GM12873 (cell line): ENCODE results near the gene ZNF485.

ENCODE experiments used
- TF ChIP-seq, protein P1 (sequence below): IDR thresholded peaks from 2 replicates; pipeline ENCODE4 v1.5.1; 2012; ENCODE audit warnings: low read depth, mild to moderate bottlenecking, moderate library complexity, low read length, control low read depth; ENCODE audit not compliant: insufficient read depth; ENCODE audit errors: missing control alignments

The ZNF485 gene

GRCh38 chr10:43616697-43617370 is 10.6 kb downstream of the ZNF485 start:
- TF ChIP-seq, protein P1, sequence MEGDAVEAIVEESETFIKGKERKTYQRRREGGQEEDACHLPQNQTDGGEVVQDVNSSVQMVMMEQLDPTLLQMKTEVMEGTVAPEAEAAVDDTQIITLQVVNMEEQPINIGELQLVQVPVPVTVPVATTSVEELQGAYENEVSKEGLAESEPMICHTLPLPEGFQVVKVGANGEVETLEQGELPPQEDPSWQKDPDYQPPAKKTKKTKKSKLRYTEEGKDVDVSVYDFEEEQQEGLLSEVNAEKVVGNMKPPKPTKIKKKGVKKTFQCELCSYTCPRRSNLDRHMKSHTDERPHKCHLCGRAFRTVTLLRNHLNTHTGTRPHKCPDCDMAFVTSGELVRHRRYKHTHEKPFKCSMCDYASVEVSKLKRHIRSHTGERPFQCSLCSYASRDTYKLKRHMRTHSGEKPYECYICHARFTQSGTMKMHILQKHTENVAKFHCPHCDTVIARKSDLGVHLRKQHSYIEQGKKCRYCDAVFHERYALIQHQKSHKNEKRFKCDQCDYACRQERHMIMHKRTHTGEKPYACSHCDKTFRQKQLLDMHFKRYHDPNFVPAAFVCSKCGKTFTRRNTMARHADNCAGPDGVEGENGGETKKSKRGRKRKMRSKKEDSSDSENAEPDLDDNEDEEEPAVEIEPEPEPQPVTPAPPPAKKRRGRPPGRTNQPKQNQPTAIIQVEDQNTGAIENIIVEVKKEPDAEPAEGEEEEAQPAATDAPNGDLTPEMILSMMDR = no peak

DNA sequence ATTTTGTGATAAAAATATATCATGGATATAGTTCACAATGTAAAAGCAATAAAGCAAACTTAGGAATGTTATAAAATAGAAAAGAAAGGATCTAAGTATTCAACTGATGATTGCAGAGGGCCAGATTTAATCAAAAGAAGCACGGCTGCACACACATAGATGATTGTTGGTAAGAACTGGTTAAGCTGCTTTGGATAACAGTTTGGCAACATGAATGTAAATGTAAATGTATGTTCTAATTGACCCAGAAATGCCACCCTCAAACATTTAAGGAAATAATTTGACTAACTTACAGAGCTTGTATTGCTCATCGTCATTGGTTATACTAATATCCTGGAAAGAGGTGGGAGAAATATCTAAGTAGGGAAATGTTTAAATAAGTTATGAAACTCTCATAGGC is 13.1 kb downstream of the ZNF485 start:
- TF ChIP-seq, protein P1 = no peak

DNA sequence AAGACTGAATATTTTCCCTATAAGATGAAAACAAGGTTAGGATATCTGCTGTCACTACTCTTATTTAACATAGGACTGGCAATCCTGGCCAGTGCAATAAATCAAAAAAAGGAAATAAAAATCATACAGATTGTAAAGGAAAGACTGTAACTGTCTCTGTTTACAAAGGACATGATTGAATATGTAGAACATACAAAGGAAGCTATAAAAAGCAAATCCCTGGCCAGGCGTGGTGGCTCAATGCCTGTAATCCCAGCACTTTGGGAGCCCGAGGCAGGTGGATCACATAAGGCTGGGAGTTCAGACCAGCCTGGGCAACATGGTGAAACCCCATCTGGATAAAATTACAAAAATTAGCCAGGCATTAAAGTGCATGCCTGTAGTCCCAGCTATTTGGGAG is 15.8 kb downstream of the ZNF485 start:
- TF ChIP-seq, protein P1 = no peak

DNA sequence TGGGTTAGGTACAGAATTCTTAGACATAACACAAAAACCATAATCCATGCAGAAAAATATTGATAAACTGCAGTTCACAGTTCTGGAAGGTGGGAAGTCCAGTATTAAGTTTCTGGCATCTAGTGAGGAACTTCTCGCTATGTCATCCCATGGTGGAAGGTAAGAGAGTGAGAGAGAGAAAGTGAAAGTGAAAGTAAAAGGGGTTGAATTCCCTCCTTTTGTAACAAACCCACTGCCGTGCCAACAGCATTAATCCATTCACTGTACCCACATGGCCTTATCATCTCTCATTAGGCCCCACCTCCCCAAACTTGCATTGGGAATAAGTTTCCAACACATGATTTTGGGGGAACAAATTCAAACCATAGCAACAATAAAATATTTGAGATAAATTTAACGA is 17.1 kb downstream of the ZNF485 start:
- TF ChIP-seq, protein P1 = no peak

GRCh38 chr10:43627942-43628341 is 21.7 kb downstream of the ZNF485 start:
- TF ChIP-seq, protein P1 = no peak

- TF ChIP-seq, protein P1 = no peak
Measured at GRCh38 chr10:43628956-43629355, 22.7 kb downstream of the ZNF485 start.

- TF ChIP-seq, protein P1 = no peak
Measured at GRCh38 chr10:43640603-43641002, 34.4 kb downstream of the ZNF485 start.
